ENCODE data around the gene LCN6.

LCN6 gene

DNA sequence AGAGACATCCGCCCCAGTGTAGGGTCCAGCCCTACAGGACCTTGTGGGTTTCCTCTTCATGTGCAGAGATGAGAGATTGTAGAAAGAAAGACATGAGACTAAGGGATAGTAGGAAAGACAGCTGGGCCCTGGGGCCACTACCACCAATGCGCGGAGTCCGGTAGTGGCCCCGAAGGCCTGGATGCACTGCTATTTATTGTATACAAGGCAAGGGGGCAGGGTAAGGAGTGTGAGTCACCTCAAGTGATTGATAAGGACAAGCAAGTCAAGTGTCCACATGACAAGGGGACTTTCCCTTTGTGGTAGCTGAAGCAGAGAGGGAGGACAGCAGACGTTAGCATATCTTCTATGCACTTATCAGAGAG, 36.7 kb upstream of the LCN6 start:
- H3K9me3 ChIP-seq, result no peaks in the 10 kb centered on the region
- H3K27me3 ChIP-seq, result no peaks in the 10 kb centered on the region
- H3K4me3 ChIP-seq (ENCODE audit: low read depth in 1 of 2, low read length in 1 of 2), result no peak overlapping the region
- no peak overlapping the region for H3K27ac ChIP-seq
- H3K36me3 ChIP-seq, result no peaks in the 10 kb centered on the region
- TF ChIP-seq, protein P1, sequence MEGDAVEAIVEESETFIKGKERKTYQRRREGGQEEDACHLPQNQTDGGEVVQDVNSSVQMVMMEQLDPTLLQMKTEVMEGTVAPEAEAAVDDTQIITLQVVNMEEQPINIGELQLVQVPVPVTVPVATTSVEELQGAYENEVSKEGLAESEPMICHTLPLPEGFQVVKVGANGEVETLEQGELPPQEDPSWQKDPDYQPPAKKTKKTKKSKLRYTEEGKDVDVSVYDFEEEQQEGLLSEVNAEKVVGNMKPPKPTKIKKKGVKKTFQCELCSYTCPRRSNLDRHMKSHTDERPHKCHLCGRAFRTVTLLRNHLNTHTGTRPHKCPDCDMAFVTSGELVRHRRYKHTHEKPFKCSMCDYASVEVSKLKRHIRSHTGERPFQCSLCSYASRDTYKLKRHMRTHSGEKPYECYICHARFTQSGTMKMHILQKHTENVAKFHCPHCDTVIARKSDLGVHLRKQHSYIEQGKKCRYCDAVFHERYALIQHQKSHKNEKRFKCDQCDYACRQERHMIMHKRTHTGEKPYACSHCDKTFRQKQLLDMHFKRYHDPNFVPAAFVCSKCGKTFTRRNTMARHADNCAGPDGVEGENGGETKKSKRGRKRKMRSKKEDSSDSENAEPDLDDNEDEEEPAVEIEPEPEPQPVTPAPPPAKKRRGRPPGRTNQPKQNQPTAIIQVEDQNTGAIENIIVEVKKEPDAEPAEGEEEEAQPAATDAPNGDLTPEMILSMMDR (IDR thresholded peaks at IDR 0.05), result no peak
- peaks cover 0 to 6% of the 10 kb centered on the region in 2 experiments for H3K4me1 ChIP-seq (ENCODE audit: control insufficient read depth in 1 of 2, insufficient read depth in 1 of 2, low read depth in 1 of 2, low read length in 1 of 2)

DNA sequence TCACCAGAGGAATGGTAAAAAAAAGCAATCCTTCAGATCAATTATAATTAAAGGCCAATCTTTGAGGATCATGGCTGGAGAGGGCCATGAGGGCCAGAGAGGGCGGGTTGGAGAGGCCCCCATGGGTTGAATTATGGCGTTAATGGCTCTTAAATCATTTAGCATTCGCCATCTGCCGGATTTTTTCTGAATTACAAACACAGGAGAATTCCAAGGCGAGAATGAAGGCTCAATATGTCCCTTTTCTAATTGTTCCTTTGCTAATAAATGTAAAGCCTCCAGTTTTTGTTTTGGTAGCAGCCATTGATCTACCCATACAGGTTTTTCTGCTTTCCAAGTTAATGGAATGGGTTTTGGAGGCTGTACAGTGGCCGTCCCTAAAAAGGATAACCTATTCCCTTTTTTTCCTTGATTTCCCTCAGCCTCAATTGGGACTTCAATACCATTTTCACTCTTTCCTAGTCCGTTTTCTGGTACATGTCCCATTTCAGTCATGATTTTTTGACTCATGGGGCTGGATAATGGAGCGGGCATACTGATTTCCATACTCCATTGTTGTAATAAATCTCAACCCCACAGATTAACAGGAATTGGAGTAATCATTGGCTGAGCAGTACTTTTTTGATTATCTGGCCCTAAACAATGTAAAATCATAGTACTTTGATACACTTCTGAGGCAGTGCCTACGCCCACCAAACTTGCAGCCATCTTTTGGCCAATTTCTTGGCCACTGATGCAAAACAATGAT, 36.1 kb upstream of the LCN6 start:
- H3K27me3 ChIP-seq, result no peaks in the 10 kb centered on the region
- no peak overlapping the region for H3K4me3 ChIP-seq (ENCODE audit: low read depth in 1 of 2, low read length in 1 of 2)
- no peak overlapping the region for H3K27ac ChIP-seq
- peaks cover 0 to 6% of the 10 kb centered on the region in 2 experiments for H3K4me1 ChIP-seq (ENCODE audit: control insufficient read depth in 1 of 2, insufficient read depth in 1 of 2, low read depth in 1 of 2, low read length in 1 of 2)
- TF ChIP-seq, protein P1 (IDR thresholded peaks at IDR 0.05), result peak; percentile 11
- no peaks in the 10 kb centered on the region for H3K9me3 ChIP-seq
- no peaks in the 10 kb centered on the region for H3K36me3 ChIP-seq

DNA sequence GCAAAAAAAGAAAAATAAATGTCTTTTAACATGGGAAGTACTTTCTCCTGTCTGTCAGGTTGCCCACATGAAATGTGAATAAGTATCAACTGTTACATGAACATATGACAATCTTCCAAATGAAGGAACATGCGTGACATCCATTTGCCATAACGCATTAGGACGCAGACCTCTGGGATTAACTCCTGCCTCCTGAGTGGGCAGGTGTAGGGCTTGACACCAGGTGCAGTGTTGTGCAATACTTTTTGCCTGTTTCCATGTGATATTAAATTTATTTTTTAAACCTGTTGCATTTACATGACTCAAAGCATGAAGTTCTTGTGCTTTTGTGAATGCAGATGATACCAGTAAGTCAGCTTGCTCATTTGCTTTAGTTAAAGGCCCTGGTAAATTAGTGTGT, 34.1 kb upstream of the LCN6 start:
- TF ChIP-seq, protein P1 (IDR thresholded peaks at IDR 0.05), result no peak
- no peak overlapping the region for H3K27ac ChIP-seq
- peaks cover 0 to 1% of the 10 kb centered on the region in 2 experiments for H3K4me1 ChIP-seq (ENCODE audit: control insufficient read depth in 1 of 2, insufficient read depth in 1 of 2, low read depth in 1 of 2, low read length in 1 of 2)
- H3K4me3 ChIP-seq (ENCODE audit: low read depth in 1 of 2, low read length in 1 of 2), result no peak overlapping the region
- no peaks in the 10 kb centered on the region for H3K36me3 ChIP-seq
- H3K27me3 ChIP-seq, result peaks cover 15% of the 10 kb centered on the region
- H3K9me3 ChIP-seq, result no peaks in the 10 kb centered on the region

DNA sequence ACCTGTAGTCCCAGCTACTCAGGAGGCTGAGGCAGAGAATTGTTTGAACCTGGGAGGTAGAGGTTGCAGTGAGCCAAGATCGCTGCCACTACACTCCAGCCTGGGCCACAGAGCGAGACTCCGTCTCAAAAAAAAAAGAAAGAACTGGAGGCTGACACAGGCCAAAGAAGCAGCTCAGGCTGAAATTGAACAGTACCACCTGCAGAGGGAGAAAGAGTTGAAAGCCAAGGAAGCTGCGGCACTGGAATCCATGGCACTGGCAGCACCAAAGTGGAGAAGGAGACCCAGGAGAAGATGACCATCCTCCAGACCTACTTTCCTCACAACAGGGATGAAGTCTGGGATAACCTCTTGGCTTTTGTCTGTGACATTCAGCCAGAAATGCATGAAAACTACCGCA, 31.5 kb upstream of the LCN6 start:
- Histone ChIP-seq H3K27ac (no peak overlapping the region), H3K4me1 (ENCODE audit: control insufficient read depth in 1 of 2, insufficient read depth in 1 of 2, low read depth in 1 of 2, low read length in 1 of 2) (no peaks in the 10 kb centered on the region), H3K4me3 (ENCODE audit: low read depth in 1 of 2, low read length in 1 of 2) (no peak overlapping the region), H3K27me3 (peaks cover 17% of the 10 kb centered on the region), H3K36me3 (no peaks in the 10 kb centered on the region), H3K9me3 (no peaks in the 10 kb centered on the region)
- TF ChIP-seq, protein P1 (IDR thresholded peaks at IDR 0.05), result no peak

DNA sequence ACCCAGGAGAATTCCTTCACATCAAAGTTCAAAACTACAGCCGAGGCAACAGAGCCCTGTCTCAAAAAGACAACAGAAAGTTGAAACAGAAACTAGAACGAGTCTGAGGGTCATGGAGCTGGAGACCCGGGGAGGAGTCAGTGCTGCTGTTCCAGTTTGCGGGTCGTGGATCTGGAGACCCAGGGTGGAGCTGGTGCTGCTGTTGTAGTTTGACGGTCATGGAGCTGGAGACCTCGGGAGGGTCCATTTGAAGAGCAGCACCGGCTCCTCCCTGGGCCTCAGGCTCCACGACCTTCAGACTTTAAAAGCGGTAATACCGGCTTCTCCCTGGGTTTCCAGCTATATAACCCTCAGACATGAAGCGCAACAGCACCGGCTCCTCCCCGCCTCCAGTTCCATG, 29.0 kb upstream of the LCN6 start:
- Histone ChIP-seq H3K9me3 (peaks cover 3% of the 10 kb centered on the region), H3K36me3 (no peaks in the 10 kb centered on the region), H3K27me3 (peaks cover 17% of the 10 kb centered on the region), H3K4me1 (ENCODE audit: control insufficient read depth in 1 of 2, insufficient read depth in 1 of 2, low read depth in 1 of 2, low read length in 1 of 2) (no peaks in the 10 kb centered on the region), H3K27ac (no peak overlapping the region), H3K4me3 (ENCODE audit: low read depth in 1 of 2, low read length in 1 of 2) (no peak overlapping the region)
- TF ChIP-seq, protein P1 (IDR thresholded peaks at IDR 0.05), result no peak

Data from neutrophil (primary cell).